ENCODE data around the gene ADD3.

The ADD3 gene, protein sequence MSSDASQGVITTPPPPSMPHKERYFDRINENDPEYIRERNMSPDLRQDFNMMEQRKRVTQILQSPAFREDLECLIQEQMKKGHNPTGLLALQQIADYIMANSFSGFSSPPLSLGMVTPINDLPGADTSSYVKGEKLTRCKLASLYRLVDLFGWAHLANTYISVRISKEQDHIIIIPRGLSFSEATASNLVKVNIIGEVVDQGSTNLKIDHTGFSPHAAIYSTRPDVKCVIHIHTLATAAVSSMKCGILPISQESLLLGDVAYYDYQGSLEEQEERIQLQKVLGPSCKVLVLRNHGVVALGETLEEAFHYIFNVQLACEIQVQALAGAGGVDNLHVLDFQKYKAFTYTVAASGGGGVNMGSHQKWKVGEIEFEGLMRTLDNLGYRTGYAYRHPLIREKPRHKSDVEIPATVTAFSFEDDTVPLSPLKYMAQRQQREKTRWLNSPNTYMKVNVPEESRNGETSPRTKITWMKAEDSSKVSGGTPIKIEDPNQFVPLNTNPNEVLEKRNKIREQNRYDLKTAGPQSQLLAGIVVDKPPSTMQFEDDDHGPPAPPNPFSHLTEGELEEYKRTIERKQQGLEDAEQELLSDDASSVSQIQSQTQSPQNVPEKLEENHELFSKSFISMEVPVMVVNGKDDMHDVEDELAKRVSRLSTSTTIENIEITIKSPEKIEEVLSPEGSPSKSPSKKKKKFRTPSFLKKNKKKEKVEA

DNA sequence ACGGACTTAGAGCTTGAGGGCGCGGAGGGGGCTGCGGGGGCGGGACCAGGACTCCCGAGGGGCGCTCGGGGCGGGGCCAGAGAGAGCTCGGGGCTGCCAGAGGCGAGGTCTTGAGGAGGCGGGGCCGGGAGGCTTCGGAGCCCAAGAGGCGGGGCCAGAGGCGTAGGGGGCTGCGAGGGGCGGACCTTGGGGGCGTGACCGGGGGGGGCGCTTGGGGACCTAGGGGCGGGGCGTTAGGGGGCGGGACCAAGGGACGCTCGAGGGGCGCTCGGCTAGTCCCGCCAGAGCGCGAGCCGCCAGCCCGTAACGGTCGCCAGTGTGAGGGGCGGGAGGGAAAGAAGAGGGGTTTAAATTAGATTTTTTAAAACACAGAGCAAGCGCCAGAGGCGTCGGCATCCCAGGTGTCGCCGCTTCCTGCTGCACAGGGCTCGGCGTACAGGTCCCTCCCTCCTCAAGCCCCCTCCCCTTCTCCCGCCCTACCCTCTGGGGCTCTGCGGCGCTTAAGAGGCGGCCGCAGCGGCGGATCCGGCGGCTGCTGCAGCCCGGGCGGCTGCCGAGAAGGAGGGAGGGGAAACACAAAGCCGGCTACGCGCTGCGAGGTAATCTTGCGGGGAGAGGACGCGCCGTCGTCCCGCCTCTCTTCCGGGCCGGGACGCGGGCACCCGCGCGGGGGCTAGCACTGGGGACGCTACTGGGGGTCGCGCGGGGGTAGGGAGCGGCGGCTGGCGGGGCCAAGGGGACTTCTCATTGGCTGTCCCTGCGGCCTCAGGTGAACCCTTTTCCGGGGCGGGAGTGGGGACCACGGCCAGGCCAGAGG is at the start of gene ADD3:
Gene ADD3, plus strand, starts transcription at position 284 of the 817 bp plus-strand sequence. CDS start 92,670 bp downstream, outside the sequence.
- Histone ChIP-seq H3K9me3 (ENCODE audit: low read length) (no peaks in the 10 kb centered on the region), H3K27me3 (ENCODE audit: insufficient read depth, low read length) (no peaks in the 10 kb centered on the region), H2AFZ (ENCODE audit: low read depth, low read length) (peak within 1 kb of the TSS; percentile 93), H3K36me3 (ENCODE audit: insufficient read depth, low read length) (no peaks in the 10 kb centered on the region), H3K4me3 (ENCODE audit: low read length) (peak within 1 kb of the TSS; percentile 67), H3K4me1 (ENCODE audit: insufficient read depth, low read length) (peaks cover 62% of the 10 kb centered on the region)

DNA sequence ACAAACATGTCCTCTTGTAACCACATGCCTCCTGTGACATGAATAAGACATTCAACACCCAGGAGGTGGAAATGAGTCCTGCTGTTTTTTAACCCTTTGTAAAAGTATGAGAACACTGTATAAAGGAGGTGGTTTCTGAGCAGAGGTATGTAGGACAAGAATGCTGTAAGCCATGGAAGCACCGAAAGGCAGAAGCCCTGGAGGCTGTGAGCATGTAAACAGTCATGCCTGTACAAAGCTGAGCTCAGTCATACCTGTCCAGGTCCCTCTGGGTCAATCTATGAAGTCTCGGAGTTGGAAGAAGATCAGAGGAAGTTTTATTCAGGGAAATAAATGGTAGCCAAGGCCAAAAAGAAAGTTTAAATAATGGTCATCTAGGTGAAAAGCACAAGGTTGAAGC is 49.7 kb upstream of the ADD3 start:
- no peak overlapping the region for H2AFZ ChIP-seq (ENCODE audit: low read depth, low read length)
- no peaks in the 10 kb centered on the region for H3K36me3 ChIP-seq (ENCODE audit: insufficient read depth, low read length)
- H3K9me3 ChIP-seq (ENCODE audit: low read length) = no peaks in the 10 kb centered on the region
- H3K4me1 ChIP-seq (ENCODE audit: insufficient read depth, low read length) = peaks cover 20% of the 10 kb centered on the region
- no peak overlapping the region for H3K4me3 ChIP-seq (ENCODE audit: low read length)
- no peaks in the 10 kb centered on the region for H3K27me3 ChIP-seq (ENCODE audit: insufficient read depth, low read length)

DNA sequence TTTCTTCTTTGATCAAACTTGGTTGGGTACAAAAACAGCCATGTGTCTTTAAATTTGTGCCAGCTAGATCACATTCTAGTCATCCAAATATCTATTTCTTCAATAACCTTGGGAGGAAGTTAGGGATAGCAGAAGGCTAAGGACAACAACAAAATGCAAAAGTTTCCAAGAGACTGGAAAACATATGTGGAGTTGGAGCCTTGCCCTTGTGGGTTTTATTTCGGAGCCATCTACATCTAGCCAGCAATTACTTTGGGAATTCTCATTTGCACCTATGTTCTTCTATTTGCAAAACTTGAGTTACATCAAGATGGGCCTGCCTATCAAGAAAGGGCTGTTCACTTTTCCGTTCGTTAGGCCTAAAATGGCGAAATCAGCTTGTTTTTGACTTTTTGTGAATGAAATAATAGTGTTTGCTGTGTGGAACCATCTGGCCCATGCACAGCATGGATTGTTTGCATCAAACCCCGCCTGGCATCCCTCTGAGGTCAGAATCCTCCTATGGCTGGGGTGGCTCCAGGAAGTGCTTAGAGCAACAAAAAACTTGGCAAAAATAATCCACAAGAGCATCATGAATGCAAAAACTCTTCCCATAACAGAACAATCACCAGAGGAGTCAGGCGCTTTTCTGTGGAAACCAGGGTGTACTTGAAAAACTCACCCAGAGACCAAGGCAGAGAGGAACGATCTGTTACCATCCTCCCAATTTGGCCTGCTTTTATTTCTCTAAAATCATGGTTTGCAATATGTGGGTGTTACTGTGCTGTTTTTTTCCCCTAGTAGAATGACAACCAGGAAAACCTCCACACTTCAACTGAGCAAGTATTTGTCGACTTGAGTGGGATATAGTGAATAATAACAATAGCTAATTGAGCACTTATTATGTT is 48.3 kb upstream of the ADD3 start:
- H2AFZ ChIP-seq (ENCODE audit: low read depth, low read length) = no peak overlapping the region
- no peaks in the 10 kb centered on the region for H3K36me3 ChIP-seq (ENCODE audit: insufficient read depth, low read length)
- no peaks in the 10 kb centered on the region for H3K9me3 ChIP-seq (ENCODE audit: low read length)
- no peaks in the 10 kb centered on the region for H3K27me3 ChIP-seq (ENCODE audit: insufficient read depth, low read length)
- peaks cover 20% of the 10 kb centered on the region for H3K4me1 ChIP-seq (ENCODE audit: insufficient read depth, low read length)
- no peak overlapping the region for H3K4me3 ChIP-seq (ENCODE audit: low read length)

DNA sequence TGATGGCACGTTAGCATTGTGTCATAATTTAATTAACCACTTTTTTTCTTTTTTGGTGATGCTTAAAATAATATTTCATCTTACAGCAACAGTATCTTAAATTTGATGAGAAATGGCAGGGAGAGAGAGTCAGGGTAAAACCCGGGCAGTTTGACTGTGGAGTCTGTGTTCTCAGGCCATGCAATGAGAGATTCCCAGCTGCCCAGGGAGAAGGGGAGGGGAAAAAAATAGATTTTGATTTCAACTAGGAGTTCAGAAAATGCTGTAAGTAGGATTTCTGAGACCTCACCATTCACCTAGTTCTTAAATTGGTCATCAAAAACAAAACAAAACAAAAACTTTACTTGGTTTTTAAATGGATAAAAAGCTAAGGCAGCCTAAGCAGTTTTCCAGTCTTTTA is 47.1 kb upstream of the ADD3 start:
- no peaks in the 10 kb centered on the region for H3K36me3 ChIP-seq (ENCODE audit: insufficient read depth, low read length)
- H3K4me3 ChIP-seq (ENCODE audit: low read length) = no peak overlapping the region
- H3K9me3 ChIP-seq (ENCODE audit: low read length) = no peaks in the 10 kb centered on the region
- H2AFZ ChIP-seq (ENCODE audit: low read depth, low read length) = no peak overlapping the region
- no peaks in the 10 kb centered on the region for H3K27me3 ChIP-seq (ENCODE audit: insufficient read depth, low read length)
- H3K4me1 ChIP-seq (ENCODE audit: insufficient read depth, low read length) = peaks cover 20% of the 10 kb centered on the region

DNA sequence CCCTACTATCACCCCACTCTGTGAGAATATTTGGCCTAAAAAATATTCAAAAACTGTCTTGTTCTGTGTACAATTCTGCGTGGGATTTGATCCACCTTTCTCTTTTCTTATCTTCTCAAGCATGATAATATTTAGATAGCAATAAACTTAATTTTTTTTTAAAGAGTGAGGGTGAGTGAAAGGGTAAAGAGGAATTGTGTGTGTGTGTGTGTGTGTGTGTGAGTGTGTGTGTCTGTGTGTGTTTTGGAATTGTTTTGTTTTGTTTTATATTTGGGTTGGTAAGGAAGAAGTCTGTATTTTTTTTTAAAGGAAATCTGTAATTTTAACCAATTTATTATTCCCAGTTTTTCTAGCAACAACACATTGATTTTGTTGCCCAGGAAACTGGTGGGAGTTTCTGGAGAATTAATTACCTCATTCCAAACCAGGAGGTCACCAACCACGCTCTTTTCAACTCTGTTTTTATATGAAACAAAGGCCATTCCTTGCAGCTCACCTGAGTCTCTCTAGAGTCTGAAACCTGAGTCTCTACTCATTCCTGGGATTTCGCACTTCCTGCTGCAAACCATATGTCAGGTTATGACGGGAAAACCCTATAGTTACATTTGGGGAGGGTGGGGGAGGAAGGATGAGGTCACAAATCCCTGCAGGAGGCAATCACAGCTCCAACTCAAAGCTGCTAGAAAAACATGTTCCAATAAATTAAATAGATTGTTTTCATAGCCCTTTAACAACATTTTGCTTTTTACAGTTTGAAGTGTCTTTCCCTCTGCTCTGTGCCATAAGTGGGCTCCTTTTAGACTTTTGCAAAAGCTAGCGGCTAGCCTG is 46.4 kb upstream of the ADD3 start:
- Histone ChIP-seq H3K27me3 (ENCODE audit: insufficient read depth, low read length) (no peaks in the 10 kb centered on the region), H3K9me3 (ENCODE audit: low read length) (no peaks in the 10 kb centered on the region), H3K36me3 (ENCODE audit: insufficient read depth, low read length) (no peaks in the 10 kb centered on the region), H2AFZ (ENCODE audit: low read depth, low read length) (no peak overlapping the region), H3K4me3 (ENCODE audit: low read length) (no peak overlapping the region), H3K4me1 (ENCODE audit: insufficient read depth, low read length) (peaks cover 20% of the 10 kb centered on the region)

DNA sequence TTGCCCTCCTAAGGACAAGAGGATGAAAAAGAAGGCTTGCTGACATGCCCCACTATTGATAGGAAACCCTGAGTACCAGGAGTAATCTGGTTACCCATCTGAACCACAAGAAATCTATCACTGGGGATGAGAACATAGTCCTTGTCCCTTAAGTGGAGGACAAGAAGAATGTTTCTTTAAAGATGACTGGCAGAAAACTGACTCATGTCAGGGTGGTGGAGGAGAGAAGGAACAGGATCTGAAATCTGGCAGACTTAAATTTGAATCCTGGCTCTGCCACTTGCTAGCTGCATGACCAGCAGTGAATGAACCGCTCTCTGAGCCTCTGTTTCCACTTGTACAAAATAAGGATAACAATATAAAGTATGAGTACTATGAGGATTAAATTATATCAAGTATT is 45.5 kb upstream of the ADD3 start:
- H3K36me3 ChIP-seq (ENCODE audit: insufficient read depth, low read length) = no peaks in the 10 kb centered on the region
- peaks cover 26% of the 10 kb centered on the region for H3K4me1 ChIP-seq (ENCODE audit: insufficient read depth, low read length)
- H3K4me3 ChIP-seq (ENCODE audit: low read length) = no peak overlapping the region
- no peaks in the 10 kb centered on the region for H3K27me3 ChIP-seq (ENCODE audit: insufficient read depth, low read length)
- no peak overlapping the region for H2AFZ ChIP-seq (ENCODE audit: low read depth, low read length)
- no peaks in the 10 kb centered on the region for H3K9me3 ChIP-seq (ENCODE audit: low read length)

DNA sequence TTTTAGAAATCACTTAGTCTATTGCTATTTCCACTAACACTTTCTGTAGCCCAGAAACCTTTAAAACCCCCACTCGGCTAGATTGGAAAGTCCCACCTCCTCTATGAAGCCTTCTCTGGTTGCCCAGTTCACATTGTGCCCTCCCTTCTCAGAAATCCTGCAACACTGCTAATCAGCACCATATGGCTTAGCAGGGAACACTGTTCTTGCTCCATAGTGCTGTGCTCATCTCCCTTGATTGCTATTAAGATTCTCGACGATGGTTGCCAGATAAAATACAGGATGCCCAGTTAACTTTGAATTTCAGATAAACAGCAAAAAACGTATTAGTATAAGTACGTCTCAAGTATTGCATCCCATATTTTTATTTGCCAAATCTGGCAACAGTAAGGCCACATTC is 44.3 kb upstream of the ADD3 start:
- H3K4me3 ChIP-seq (ENCODE audit: low read length) = no peak overlapping the region

DNA sequence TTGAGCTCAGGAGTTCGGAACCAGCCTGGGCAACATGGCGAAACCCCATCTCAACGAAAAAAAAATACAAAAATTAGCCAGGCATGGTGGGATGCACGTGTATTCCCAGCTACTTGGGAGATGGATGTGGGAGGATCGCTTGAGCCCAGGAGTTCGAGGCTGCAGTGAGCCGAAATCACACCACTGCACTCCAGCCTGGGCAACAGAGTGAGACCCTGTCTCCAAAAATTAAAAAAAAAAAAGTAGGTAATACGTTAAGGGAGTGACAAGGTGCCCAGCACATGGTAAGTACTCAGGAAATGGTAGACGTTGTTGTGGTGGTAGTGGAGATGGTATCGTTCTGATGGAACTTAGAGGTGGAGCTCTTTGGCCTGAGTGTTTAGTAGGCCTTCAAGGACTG is 43.5 kb upstream of the ADD3 start:
- no peak overlapping the region for H3K4me3 ChIP-seq (ENCODE audit: low read length)
- no peaks in the 10 kb centered on the region for H3K36me3 ChIP-seq (ENCODE audit: insufficient read depth, low read length)
- H3K4me1 ChIP-seq (ENCODE audit: insufficient read depth, low read length) = peaks cover 30% of the 10 kb centered on the region
- H2AFZ ChIP-seq (ENCODE audit: low read depth, low read length) = no peak overlapping the region
- no peaks in the 10 kb centered on the region for H3K27me3 ChIP-seq (ENCODE audit: insufficient read depth, low read length)
- H3K9me3 ChIP-seq (ENCODE audit: low read length) = no peaks in the 10 kb centered on the region

More for the DNA sequence above, 44.3 kb upstream of the ADD3 start:
- H3K36me3 ChIP-seq (ENCODE audit: insufficient read depth, low read length) = no peaks in the 10 kb centered on the region
- H3K27me3 ChIP-seq (ENCODE audit: insufficient read depth, low read length) = no peaks in the 10 kb centered on the region
- no peaks in the 10 kb centered on the region for H3K9me3 ChIP-seq (ENCODE audit: low read length)
- peaks cover 30% of the 10 kb centered on the region for H3K4me1 ChIP-seq (ENCODE audit: insufficient read depth, low read length)
- no peak overlapping the region for H2AFZ ChIP-seq (ENCODE audit: low read depth, low read length)

DNA sequence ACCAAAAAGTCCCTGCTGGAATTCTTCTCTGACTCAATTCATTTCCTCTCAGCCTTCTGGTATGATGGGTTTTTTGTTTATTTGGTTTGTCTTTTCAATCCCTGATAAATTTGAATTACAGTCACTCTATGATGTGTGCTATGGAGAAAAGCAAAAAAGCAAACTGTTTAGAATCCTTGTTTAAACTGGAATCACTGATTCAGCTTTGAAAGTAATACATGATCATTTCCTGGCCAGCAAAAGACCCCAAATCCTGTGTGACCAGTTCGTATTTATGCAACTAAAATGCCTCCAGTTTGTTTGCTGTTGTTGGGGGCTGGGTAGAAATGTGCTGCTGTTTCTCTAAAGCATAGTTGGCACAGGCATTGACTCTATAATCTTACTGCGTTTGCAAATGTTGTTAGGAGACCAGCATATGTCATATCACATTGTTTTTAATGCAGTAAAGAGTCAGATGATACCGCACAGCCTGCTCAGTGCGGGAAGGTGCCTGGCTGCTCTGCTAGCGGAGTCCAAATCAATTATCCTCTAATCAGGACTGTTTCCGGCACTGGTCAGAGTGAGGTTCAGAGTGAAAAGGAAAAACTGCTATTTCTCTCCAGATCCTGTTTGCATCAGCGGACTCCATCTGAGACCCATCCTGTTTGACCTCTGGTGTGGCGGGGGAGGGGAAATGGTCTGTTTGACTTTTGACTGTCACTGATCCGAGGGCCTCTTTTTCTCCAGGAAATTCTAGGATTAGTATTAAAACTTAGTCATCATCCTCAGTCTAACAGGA is 40.6 kb upstream of the ADD3 start:
- Histone ChIP-seq H2AFZ (ENCODE audit: low read depth, low read length) (peak overlapping the region; percentile 96), H3K27me3 (ENCODE audit: insufficient read depth, low read length) (no peaks in the 10 kb centered on the region), H3K9me3 (ENCODE audit: low read length) (no peaks in the 10 kb centered on the region), H3K4me1 (ENCODE audit: insufficient read depth, low read length) (peaks cover 15% of the 10 kb centered on the region), H3K4me3 (ENCODE audit: low read length) (peak overlapping the region; percentile 34), H3K36me3 (ENCODE audit: insufficient read depth, low read length) (no peaks in the 10 kb centered on the region)

DNA sequence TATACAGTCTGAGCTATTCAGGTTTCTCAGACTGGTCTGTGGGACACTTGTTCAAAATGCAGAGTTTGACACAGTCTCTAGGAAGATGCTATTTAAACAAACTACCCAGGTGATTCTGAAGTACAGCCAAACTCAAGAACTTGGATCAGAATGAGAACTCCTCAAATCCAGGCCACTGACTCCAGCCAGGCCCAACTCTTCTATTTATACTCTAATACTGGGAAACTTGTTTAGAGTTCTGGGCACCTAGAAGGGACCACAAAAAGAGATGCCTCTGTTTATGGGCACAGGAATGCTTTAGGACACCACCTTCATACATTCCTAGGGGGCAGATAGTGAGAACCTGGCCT is 40.1 kb upstream of the ADD3 start:
- no peaks in the 10 kb centered on the region for H3K27me3 ChIP-seq (ENCODE audit: insufficient read depth, low read length)
- no peaks in the 10 kb centered on the region for H3K36me3 ChIP-seq (ENCODE audit: insufficient read depth, low read length)
- no peaks in the 10 kb centered on the region for H3K9me3 ChIP-seq (ENCODE audit: low read length)
- peaks cover 15% of the 10 kb centered on the region for H3K4me1 ChIP-seq (ENCODE audit: insufficient read depth, low read length)
- peak overlapping the region; percentile 34 for H3K4me3 ChIP-seq (ENCODE audit: low read length)
- H2AFZ ChIP-seq (ENCODE audit: low read depth, low read length) = peak overlapping the region; percentile 96

DNA sequence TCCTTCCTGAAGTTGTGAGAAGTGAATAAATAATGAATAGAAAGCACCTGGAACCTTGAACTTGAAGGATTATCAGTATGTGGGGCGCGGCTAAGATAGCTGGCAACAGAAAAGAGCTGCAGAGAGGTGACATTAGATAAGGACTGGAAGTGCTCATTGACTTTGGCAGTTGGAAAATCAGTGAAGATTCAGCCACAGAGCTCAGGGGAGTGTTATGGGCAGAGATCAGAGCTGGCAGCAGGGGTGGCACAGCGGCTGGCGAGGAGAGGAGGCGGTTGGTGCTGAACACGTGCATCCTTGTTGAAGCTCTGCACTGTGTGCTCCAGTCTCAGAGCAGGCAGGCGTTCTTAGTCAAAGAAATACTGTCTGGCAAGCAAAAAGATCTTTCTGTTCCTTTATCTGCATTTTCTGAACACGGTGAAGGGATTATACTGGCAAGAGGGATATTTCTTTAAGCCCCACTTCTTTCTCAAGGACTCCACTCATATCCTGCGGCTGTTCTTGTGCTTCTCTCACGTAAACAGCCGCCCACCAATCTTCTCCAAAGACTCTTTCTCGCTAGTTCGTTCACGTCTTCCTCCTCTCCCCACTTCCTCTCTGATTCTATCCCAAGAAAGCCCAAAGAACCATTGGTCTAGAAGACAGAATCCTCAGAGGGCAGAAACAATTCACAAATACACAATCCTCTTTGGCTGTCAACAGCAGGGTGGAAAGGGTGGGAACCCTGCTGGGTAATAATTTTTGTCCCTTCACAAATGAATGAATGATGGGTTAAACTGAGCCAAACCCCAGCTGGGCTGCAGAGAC is 38.6 kb upstream of the ADD3 start:
- Histone ChIP-seq H3K36me3 (ENCODE audit: insufficient read depth, low read length) (no peaks in the 10 kb centered on the region), H2AFZ (ENCODE audit: low read depth, low read length) (no peak overlapping the region), H3K27me3 (ENCODE audit: insufficient read depth, low read length) (no peaks in the 10 kb centered on the region), H3K4me3 (ENCODE audit: low read length) (no peak overlapping the region), H3K4me1 (ENCODE audit: insufficient read depth, low read length) (peaks cover 15% of the 10 kb centered on the region), H3K9me3 (ENCODE audit: low read length) (no peaks in the 10 kb centered on the region)

Measured in neuron (in vitro differentiated cells).